ENCODE measurements around the gene ADGRA1. TPM values are rescaled to one million over a fixed set of nuclear protein-coding genes. Genes with fewer than 3 reads are reported as not detected.

The ADGRA1 gene
- total RNA-seq, 1 donor from 2014 or later: 0.99 TPM

DNA sequence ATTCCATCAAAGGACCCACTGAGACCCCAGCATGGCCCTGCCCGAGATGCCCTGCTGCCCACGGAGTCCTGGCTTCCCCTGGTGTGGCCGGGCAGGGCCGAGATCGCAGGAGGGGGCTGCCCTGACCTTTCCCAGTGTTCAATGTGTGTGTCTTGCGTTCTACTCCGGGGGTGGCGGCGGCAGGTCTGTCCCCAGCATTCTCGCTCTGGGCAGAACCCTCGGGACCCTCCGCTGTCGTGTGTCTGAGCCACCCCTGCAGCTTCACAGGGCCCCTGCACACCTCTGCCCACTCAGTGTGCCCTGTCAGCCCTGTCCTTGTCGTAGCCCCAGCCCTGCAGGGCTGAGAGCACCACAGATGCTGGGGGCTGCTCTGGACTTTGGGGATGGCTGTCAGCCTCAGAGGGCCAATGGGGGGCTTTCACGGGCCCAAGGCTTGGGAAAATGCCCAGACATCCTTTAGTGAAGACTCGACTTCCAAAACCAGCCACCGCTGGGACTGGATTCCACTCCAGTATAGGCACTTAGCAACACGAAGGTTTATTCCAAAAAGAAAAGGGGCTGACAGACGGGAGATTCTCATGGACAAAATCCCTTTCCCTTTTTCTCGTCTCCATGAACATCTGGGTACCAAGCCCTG, 42.3 kb downstream of the ADGRA1 start:
- peaks cover 18% of the 10 kb centered on the region for H3K27me3 Mint-ChIP-seq
- TF ChIP-seq, protein P1, sequence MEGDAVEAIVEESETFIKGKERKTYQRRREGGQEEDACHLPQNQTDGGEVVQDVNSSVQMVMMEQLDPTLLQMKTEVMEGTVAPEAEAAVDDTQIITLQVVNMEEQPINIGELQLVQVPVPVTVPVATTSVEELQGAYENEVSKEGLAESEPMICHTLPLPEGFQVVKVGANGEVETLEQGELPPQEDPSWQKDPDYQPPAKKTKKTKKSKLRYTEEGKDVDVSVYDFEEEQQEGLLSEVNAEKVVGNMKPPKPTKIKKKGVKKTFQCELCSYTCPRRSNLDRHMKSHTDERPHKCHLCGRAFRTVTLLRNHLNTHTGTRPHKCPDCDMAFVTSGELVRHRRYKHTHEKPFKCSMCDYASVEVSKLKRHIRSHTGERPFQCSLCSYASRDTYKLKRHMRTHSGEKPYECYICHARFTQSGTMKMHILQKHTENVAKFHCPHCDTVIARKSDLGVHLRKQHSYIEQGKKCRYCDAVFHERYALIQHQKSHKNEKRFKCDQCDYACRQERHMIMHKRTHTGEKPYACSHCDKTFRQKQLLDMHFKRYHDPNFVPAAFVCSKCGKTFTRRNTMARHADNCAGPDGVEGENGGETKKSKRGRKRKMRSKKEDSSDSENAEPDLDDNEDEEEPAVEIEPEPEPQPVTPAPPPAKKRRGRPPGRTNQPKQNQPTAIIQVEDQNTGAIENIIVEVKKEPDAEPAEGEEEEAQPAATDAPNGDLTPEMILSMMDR (conservative IDR thresholded peaks at IDR 0.05): no peak
- no peak overlapping the region for H3K27ac Mint-ChIP-seq
- no peaks in the 10 kb centered on the region for H3K9me3 Mint-ChIP-seq
- H3K36me3 Mint-ChIP-seq: no peaks in the 10 kb centered on the region
- no peaks in the 10 kb centered on the region for H3K4me1 Mint-ChIP-seq (ENCODE audit: unreplicated experiment)
- DNase-seq (ENCODE audit: extremely low spot score, unreplicated experiment): no peak
- no peak overlapping the region for H3K4me3 Mint-ChIP-seq

- H3K4me1 Mint-ChIP-seq (ENCODE audit: unreplicated experiment): no peaks in the 10 kb centered on the region
- no peaks in the 10 kb centered on the region for H3K9me3 Mint-ChIP-seq
- no peaks in the 10 kb centered on the region for H3K36me3 Mint-ChIP-seq
- no peak overlapping the region for H3K4me3 Mint-ChIP-seq
- peaks cover 15% of the 10 kb centered on the region for H3K27me3 Mint-ChIP-seq
- DNase-seq (ENCODE audit: extremely low spot score, unreplicated experiment): no peak
- TF ChIP-seq, protein P1 (conservative IDR thresholded peaks at IDR 0.05): no peak
- H3K27ac Mint-ChIP-seq: no peak overlapping the region
Measured at GRCh38 chr10:133130602-133131001, 42.9 kb downstream of the ADGRA1 start.

- no peaks in the 10 kb centered on the region for H3K4me1 Mint-ChIP-seq (ENCODE audit: unreplicated experiment)
- no peaks in the 10 kb centered on the region for H3K9me3 Mint-ChIP-seq
- peaks cover 11% of the 10 kb centered on the region for H3K27me3 Mint-ChIP-seq
- H3K4me3 Mint-ChIP-seq: no peak overlapping the region
- no peaks in the 10 kb centered on the region for H3K36me3 Mint-ChIP-seq
- H3K27ac Mint-ChIP-seq: no peak overlapping the region
- DNase-seq (ENCODE audit: extremely low spot score, unreplicated experiment): no peak
- TF ChIP-seq, protein P1 (conservative IDR thresholded peaks at IDR 0.05): no peak
Measured at GRCh38 chr10:133131053-133131452, 43.3 kb downstream of the ADGRA1 start.

GRCh38 chr10:133131734-133132472, 44.2 kb downstream of the ADGRA1 start:
- Mint-ChIP-seq H3K4me3 (no peak overlapping the region), H3K9me3 (no peaks in the 10 kb centered on the region), H3K27me3 (peaks cover 9% of the 10 kb centered on the region), H3K4me1 (ENCODE audit: unreplicated experiment) (no peaks in the 10 kb centered on the region), H3K36me3 (no peaks in the 10 kb centered on the region), H3K27ac (no peak overlapping the region)
- TF ChIP-seq, protein P1 (conservative IDR thresholded peaks at IDR 0.05): no peak
- DNase-seq (ENCODE audit: extremely low spot score, unreplicated experiment): no peak

- DNase-seq (ENCODE audit: extremely low spot score, unreplicated experiment): peak; percentile 69
- TF ChIP-seq, protein P1 (conservative IDR thresholded peaks at IDR 0.05): no peak
- H3K27me3 Mint-ChIP-seq: peaks cover 9% of the 10 kb centered on the region
- H3K4me3 Mint-ChIP-seq: no peak overlapping the region
- no peaks in the 10 kb centered on the region for H3K4me1 Mint-ChIP-seq (ENCODE audit: unreplicated experiment)
- no peaks in the 10 kb centered on the region for H3K36me3 Mint-ChIP-seq
- H3K9me3 Mint-ChIP-seq: no peaks in the 10 kb centered on the region
- no peak overlapping the region for H3K27ac Mint-ChIP-seq
Measured at GRCh38 chr10:133132473-133133291, 45.0 kb downstream of the ADGRA1 start.

All from type B pancreatic cell (in vitro differentiated cells).